HepG2 (cell line): ENCODE measurements around the gene CACNA1I. TPM values are rescaled to one million over a fixed set of nuclear protein-coding genes. Genes with fewer than 3 reads are reported as not detected.

Experiments
- ATAC-seq: fragments of 200-7000 bp; cut with Tn5 transposase; 3 replicates; pipeline ENCODE4 v1.9.1; 2020; ENCODE audit warnings: mild to moderate bottlenecking, moderate library complexity
- BruUV-seq: library from RNA; stranded (reverse); fragments of 400-500 nt; replicated peaks from 2 replicates; lab custom pipeline; 2021; lab: Mats Ljungman, UMichigan
- CTCF ChIA-PET: fragments of 300-600 bp; formaldehyde crosslinking; extraction: SDS; loops from one replicate; lab custom pipeline; 2021; ENCODE audit warnings: low total read pairs, inconsistent platforms, low intra/inter-chr PET ratio; lab: Yijun Ruan, JAX
- POLR2A ChIA-PET: fragments of 350-600 bp; sonication (Branson Sonifier 250); formaldehyde crosslinking; loops from one replicate; lab custom pipeline; 2020; ENCODE audit warnings: antibody characterized with exemption, inconsistent platforms; lab: Yijun Ruan, JAX
- DNase-seq: peaks from one replicate; pipeline ENCODE4 v3.0.0-alpha.2; 2015; ENCODE audit warnings: low spot score
- FAIRE-seq: peaks from 3 replicates; lab custom pipeline; 2011; peaks lifted over from hg19 to GRCh38; lab: Jason Lieb, UNC
- H2AFZ ChIP-seq: one replicate; pipeline ENCODE4 v1.6.1; 2011; ENCODE audit warnings: low read length, inconsistent platforms
- H3K27ac ChIP-seq: fragments of 300-600 bp; 3 replicates; pipeline ENCODE4 v1.8.0; 2011; ENCODE audit warnings: mixed run types, mild to moderate bottlenecking, mixed read lengths, low read length, inconsistent platforms; ENCODE audit not compliant: insufficient read depth; ENCODE audit errors: extremely low read length
- H3K27me3 ChIP-seq, 2 experiments: fragments of 200-600 bp in 1 of 2; 2 replicates in 1 of 2; 3 replicates in 1 of 2; pipeline versions ENCODE4 v1.6.0 to v1.8.0; 2011; ENCODE audit warnings: low read length in 2 of 2, mild to moderate bottlenecking in 2 of 2, moderate library complexity in 2 of 2, inconsistent platforms in 1 of 2; ENCODE audit not compliant: insufficient read depth in 2 of 2, control insufficient read depth in 1 of 2
- H3K36me3 ChIP-seq, 2 experiments: fragments of 200-600 bp in 1 of 2; replicated peaks in 1 of 2; 2 replicates in 1 of 2; 3 replicates in 1 of 2; pipeline versions ENCODE4 v1.5.1 to v1.8.0; 2011; ENCODE audit warnings: low read length in 2 of 2, inconsistent platforms in 1 of 2; ENCODE audit not compliant: insufficient read depth in 2 of 2, control insufficient read depth in 1 of 2
- H3K4me1 ChIP-seq: 2 replicates; pipeline ENCODE4 v1.5.1; 2012; ENCODE audit warnings: low read length, inconsistent platforms; ENCODE audit not compliant: insufficient read depth
- H3K4me2 ChIP-seq: 2 replicates; pipeline ENCODE4 v1.6.0; 2011; ENCODE audit warnings: low read depth, low read length, inconsistent platforms
- H3K4me3 ChIP-seq, 3 experiments: fragments of 200-600 bp in 1 of 3; sonication (generic), shearing (Covaris generic) in 1 of 3; replicated peaks in 1 of 3; 2 replicates each; pipeline ENCODE4 v1.5.1; 2011 to 2016; ENCODE audit warnings: low read length in 3 of 3, inconsistent platforms in 2 of 3, low read depth in 2 of 3, mild to moderate bottlenecking in 2 of 3, control low read depth in 1 of 3, mixed read lengths in 1 of 3; ENCODE audit not compliant: insufficient read depth in 1 of 3
- H3K79me2 ChIP-seq: one replicate; pipeline ENCODE4 v1.6.1; 2011; ENCODE audit warnings: low read length, inconsistent platforms; ENCODE audit not compliant: insufficient read depth
- H3K9ac ChIP-seq: 2 replicates; pipeline ENCODE4 v1.6.0; 2011; ENCODE audit warnings: mild to moderate bottlenecking, low read depth, low read length, inconsistent platforms; ENCODE audit not compliant: insufficient read depth
- H3K9me3 ChIP-seq: 2 replicates; pipeline ENCODE4 v1.5.1; 2012; ENCODE audit warnings: mild to moderate bottlenecking, low read length
- H4K20me1 ChIP-seq: 2 replicates; pipeline ENCODE4 v1.6.0; 2011; ENCODE audit warnings: inconsistent platforms, mild to moderate bottlenecking, low read length, moderate library complexity; ENCODE audit not compliant: insufficient read depth
- MIER3 ChIP-seq: IDR thresholded peaks from 2 replicates; pipeline ENCODE4 v1.6.1; 2016; ENCODE audit warnings: missing compliant biosample characterization, borderline replicate concordance
- MTA3 ChIP-seq: sonication (generic); formaldehyde crosslinking; IDR thresholded peaks from 2 replicates; pipeline ENCODE4 v1.4.0; 2020; ENCODE audit warnings: missing genetic modification reagents
- POLR2A ChIP-seq, 2 experiments: IDR thresholded peaks; 2 replicates each; pipeline ENCODE4 v1.6.1; 2011; ENCODE audit warnings: low read depth in 2 of 2, low read length in 2 of 2, mild to moderate bottlenecking in 1 of 2, moderate library complexity in 1 of 2; ENCODE audit not compliant: insufficient read depth in 1 of 2
- SP4 ChIP-seq: sonication (generic); formaldehyde crosslinking; IDR thresholded peaks from 2 replicates; pipeline ENCODE4 v1.8.1; 2023; ENCODE audit warnings: mild to moderate bottlenecking, missing genetic modification reagents
- ZNF33A ChIP-seq: sonication (generic); formaldehyde crosslinking; IDR thresholded peaks from 2 replicates; pipeline ENCODE4 v1.5.1; 2020; ENCODE audit warnings: missing genetic modification reagents, mild to moderate bottlenecking, moderate library complexity, borderline replicate concordance
- ZNF709 ChIP-seq: sonication (generic); formaldehyde crosslinking; IDR thresholded peaks from 2 replicates; pipeline ENCODE4 v1.5.0; 2020; ENCODE audit warnings: mild to moderate bottlenecking, missing genetic modification reagents
- WGBS: methylation state at CpG from one replicate; pipeline ENCODE4 v1.1.6; 2017; ENCODE audit warnings: low lambda C conversion rate; 5-methylcytosine and 5-hydroxymethylcytosine counted together
- in situ Hi-C: cut with HindIII; loops from 2 replicates; pipeline ENCODE4 v1.10.0; 2017; ENCODE audit warnings: low pct_unique_long_range_greater_than_20kb; ENCODE audit not compliant: extremely low pct_ligation_motif_present
- intact Hi-C: fragments of 100-400 bp; cut with micrococcal nuclease; formaldehyde crosslinking; loops from one replicate; pipeline ENCODE4 v1.10.0; 2022; ENCODE audit not compliant: unreplicated experiment
- polyA plus RNA-seq, 8 experiments: library from polyadenylated mRNA; depleted of rRNA in 3 of 8; stranded (reverse) in 7 of 8; unstranded in 1 of 8; fragments of >200 nt; fragmentation: Illumina TruSeq in 4 of 8; extraction: Trizol in 4 of 8; gene quantifications; 2 replicates each; pipeline versions ENCODE4 v1.2.1 to v1.2.3, GENCODE V29; 2011 to 2016; ENCODE audit warnings: low read depth in 4 of 8, missing spikeins in 1 of 8, mixed read lengths in 1 of 8; ENCODE audit not compliant: insufficient read depth in 1 of 8
- total RNA-seq, 5 experiments: library from RNA; depleted of rRNA; stranded (reverse); fragments of >200 nt; fragmentation: Illumina TruSeq; extraction: Trizol; gene quantifications; 2 replicates each; pipeline ENCODE4 v1.2.3, GENCODE V29; 2016; ENCODE audit warnings: low read depth in 1 of 5
- TF ChIP-seq, protein P1 (sequence below): sonication (generic); formaldehyde crosslinking; IDR thresholded peaks from 2 replicates; pipeline ENCODE4 v1.8.1; 2023; ENCODE audit warnings: mild to moderate bottlenecking, missing genetic modification reagents

CACNA1I gene
- total and polyA plus RNA-seq, 2 of the 13 experiments (the other 11 are each of a cell fraction or from before 2014, with no cell fraction given) = not detected

DNA sequence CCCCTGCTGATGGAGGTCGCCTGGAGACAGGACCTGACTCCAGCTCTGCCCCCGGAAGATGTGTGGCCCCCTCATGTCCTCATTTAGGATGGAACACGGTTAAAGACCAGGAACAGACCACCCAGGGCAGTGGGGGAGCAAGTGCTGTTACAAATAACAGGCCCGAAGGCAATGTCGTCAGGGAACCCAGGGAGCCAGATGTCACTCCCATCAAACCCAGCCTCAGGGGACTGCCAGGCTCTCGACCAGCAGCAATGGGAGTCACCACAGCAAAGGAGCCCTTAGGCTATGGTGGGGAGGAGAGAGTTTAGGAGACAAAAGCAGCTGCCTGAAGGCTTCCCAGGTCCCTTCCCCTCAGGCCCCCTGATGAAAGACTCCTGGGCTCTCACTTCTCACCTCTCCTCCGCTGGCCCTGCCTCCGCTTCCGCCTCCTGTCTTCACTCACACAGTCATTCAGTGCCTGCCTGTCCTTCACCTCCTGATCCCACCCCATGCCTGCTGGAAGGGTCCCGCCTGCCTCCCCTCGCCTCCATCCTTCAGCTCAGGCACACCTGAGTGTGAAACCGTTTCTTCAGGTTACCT, 42.4 kb upstream of the CACNA1I start:
- no peak overlapping the region for H2AFZ ChIP-seq
- no peak for ATAC-seq
- in situ Hi-C loops = no loop called here
- H3K4me3 ChIP-seq = no peak overlapping the region; a peak in 1 of 6 replicates
- H3K4me2 ChIP-seq = peak overlapping the region; percentile 33; the same call in 1 of the 2 replicates
- H4K20me1 ChIP-seq = peaks cover 46% of the 10 kb centered on the region
- H3K9me3 ChIP-seq = no peaks in the 10 kb centered on the region
- ChIA-PET POLR2A (interaction anchor here (0.7 to 11.2 kb wide), 9 partner anchors 8 to 209 kb away, joined by 3 to 167 read pairs (median 6); partner anchors contain the start of genes ATF4, MIEF1 and RPL3), CTCF (interaction anchor here (1.2 to 3.3 kb wide), 3 partner anchors 32 to 35 kb away, joined by 4 to 24 read pairs (median 18); no protein-coding TSS in a partner anchor)
- H3K27ac ChIP-seq = no peak overlapping the region
- intact Hi-C loops = no loop called here
- H3K79me2 ChIP-seq = peaks cover 23% of the 10 kb centered on the region
- no peaks in the 10 kb centered on the region; a peak in 1 of 5 replicates for H3K27me3 ChIP-seq
- H3K4me1 ChIP-seq = peaks cover 80% of the 10 kb centered on the region
- TF ChIP-seq ZNF33A (CRISPR knock-in tag) = no peak
- TF ChIP-seq SP4 = 0 out of 2 replicates have a peak, but pooled peaks have one; percentile 4
- TF ChIP-seq POLR2A (IDR thresholded peaks at IDR 0.05; ENCODE audit: insufficient read depth in 1 of 2, low read depth in 2 of 2, low read length in 2 of 2) = 0 out of 4 replicates have a peak, but pooled peaks of 1 of the 2 experiments have one; percentile 13
- TF ChIP-seq, protein P1, sequence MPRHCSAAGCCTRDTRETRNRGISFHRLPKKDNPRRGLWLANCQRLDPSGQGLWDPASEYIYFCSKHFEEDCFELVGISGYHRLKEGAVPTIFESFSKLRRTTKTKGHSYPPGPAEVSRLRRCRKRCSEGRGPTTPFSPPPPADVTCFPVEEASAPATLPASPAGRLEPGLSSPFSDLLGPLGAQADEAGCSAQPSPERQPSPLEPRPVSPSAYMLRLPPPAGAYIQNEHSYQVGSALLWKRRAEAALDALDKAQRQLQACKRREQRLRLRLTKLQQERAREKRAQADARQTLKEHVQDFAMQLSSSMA (CRISPR knock-in tag) = no peak
- TF ChIP-seq MTA3 (CRISPR knock-in tag) = no peak
- no peak for TF ChIP-seq ZNF709 (CRISPR knock-in tag)
- no peak for TF ChIP-seq MIER3 (CRISPR knock-in tag)
- no peak for DNase-seq
- WGBS = 89% methylated on average over 12 of the region's 12 CpGs
- H3K9ac ChIP-seq = no peak overlapping the region
- peaks cover 6 to 18% of the 10 kb centered on the region in 2 experiments for H3K36me3 ChIP-seq
- FAIRE-seq = no peak
- BruUV-seq = no TSS peak
